ENCODE data around the gene STX1A. TPM values are rescaled to one million over a fixed set of nuclear protein-coding genes. Genes with fewer than 3 reads are reported as not detected.
A peak's percentile ranks its signal among the peaks of the same experiment; 100 is the strongest.

Gene STX1A
- total and polyA plus RNA-seq, 2 of the 13 experiments (the other 11 are each of a cell fraction or from before 2014, with no cell fraction given): 6.1 to 12.2 TPM

- no peak for TF ChIP-seq ZHX1 (CRISPR knock-in tag; IDR thresholded peaks at IDR 0.05; ENCODE audit: low read depth)
- peak; percentile 40; the same call in 1 of the 2 replicates for TF ChIP-seq CEBPB (IDR thresholded peaks at IDR 0.05; ENCODE audit: borderline replicate concordance, low read depth, low read length)
- peak; percentile 17 for TF ChIP-seq RBM22 (optimal IDR thresholded peaks at IDR 0.05; ENCODE audit: low read length)
- no peak for TF ChIP-seq DBP (CRISPR knock-in tag; IDR thresholded peaks at IDR 0.05; ENCODE audit: not compliant biosample characterization)
- 0 out of 4 replicates have a peak, but pooled peaks of 1 of the 2 experiments have one; percentile 44 for TF ChIP-seq KLF16 (CRISPR knock-in tag; IDR thresholded peaks at IDR 0.05)
- TF ChIP-seq ZFP90 (CRISPR knock-in tag; IDR thresholded peaks at IDR 0.05; ENCODE audit: borderline replicate concordance): peak; percentile 21; the same call in 1 of the 2 replicates
- TF ChIP-seq SMAD9 (CRISPR knock-in tag; IDR thresholded peaks at IDR 0.05): no peak
- no peak for TF ChIP-seq ZNF552 (CRISPR knock-in tag; IDR thresholded peaks at IDR 0.05; ENCODE audit: borderline replicate concordance)
- peak; percentile 95 for TF ChIP-seq STAG1 (CRISPR knock-in tag; IDR thresholded peaks at IDR 0.05)
- TF ChIP-seq STAT5B (CRISPR knock-in tag; IDR thresholded peaks at IDR 0.05): no peak
- peak; percentile 47; the same call in 1 of the 2 replicates for TF ChIP-seq TSC22D2 (CRISPR knock-in tag; IDR thresholded peaks at IDR 0.05; ENCODE audit: borderline replicate concordance)
- no peak for TF ChIP-seq HNRNPH1 (optimal IDR thresholded peaks at IDR 0.05; ENCODE audit: low read depth, low read length)
- peak; percentile 78 for TF ChIP-seq PHF5A (CRISPR knock-in tag; IDR thresholded peaks at IDR 0.05; ENCODE audit: low read depth, unreplicated experiment)
- TF ChIP-seq CEBPG (CRISPR knock-in tag; IDR thresholded peaks at IDR 0.05): peak; percentile 64
- no peak for TF ChIP-seq ZNF569 (CRISPR knock-in tag; IDR thresholded peaks at IDR 0.05; ENCODE audit: borderline replicate concordance)
- no peak for TF ChIP-seq ZFAT (CRISPR knock-in tag; conservative IDR thresholded peaks at IDR 0.05)
- TF ChIP-seq PLRG1 (conservative IDR thresholded peaks at IDR 0.05): no peak
- TF ChIP-seq ZBTB39 (CRISPR knock-in tag; IDR thresholded peaks at IDR 0.05): no peak
- TF ChIP-seq HINFP (CRISPR knock-in tag; IDR thresholded peaks at IDR 0.05; ENCODE audit: low read depth): no peak
- peak; percentile 18; the same call in 1 of the 2 replicates for TF ChIP-seq ZNF362 (CRISPR knock-in tag; IDR thresholded peaks at IDR 0.05; ENCODE audit: borderline replicate concordance)
These were observed 15.4 kb upstream of the STX1A start (continued) for GRCh38 chr7:73734619-73735527.
